Right lobe of liver (tissue), 6 donors: ENCODE measurements around the gene RCC2. TPM values are rescaled to one million over a fixed set of nuclear protein-coding genes. Genes with fewer than 3 reads are reported as not detected.

Source experiments
- ATAC-seq, 4 donors: fragments of 200-7000 bp; cut with Tn5 transposase; one replicate each; pipeline ENCODE4 v1.9.1; 2020; ENCODE audit warnings: mild to moderate bottlenecking in 4 of 4, moderate library complexity in 4 of 4
- DNase-seq, 3 donors: peaks; one replicate each; pipeline ENCODE4 v3.0.0-alpha.2; 2020
- H3K27ac ChIP-seq, 3 donors: fragments of 200-600 bp; one replicate each; pipeline ENCODE4 v1.8.0; 2022
- H3K27me3 ChIP-seq, 2 donors: fragments of 200-600 bp; one replicate each; pipeline ENCODE4 v1.8.0; 2022
- H3K36me3 ChIP-seq, 4 donors: fragments of 200-600 bp; sonication (generic) in 1 of 4; one replicate each; pipeline versions ENCODE4 v1.5.1 to v1.8.0; 2017 to 2022; ENCODE audit warnings: control low read depth in 1 of 4
- H3K4me1 ChIP-seq, 4 donors: fragments of 200-600 bp; sonication (generic) in 1 of 4; one replicate each; pipeline versions ENCODE4 v1.5.1 to v1.8.0; 2017 to 2022; ENCODE audit warnings: control low read depth in 1 of 4
- H3K4me3 ChIP-seq, 3 donors: fragments of 200-600 bp; one replicate each; pipeline ENCODE4 v1.8.0; 2022
- H3K9me3 ChIP-seq, 4 donors: fragments of 200-600 bp; sonication (generic) in 1 of 4; one replicate each; pipeline versions ENCODE4 v1.5.1 to v1.8.0; 2017 to 2022; ENCODE audit warnings: control low read depth in 1 of 4
- CTCF ChIP-seq, 4 donors: fragments of 200-600 bp in 3 of 4; fragments of 450-650 bp in 1 of 4; IDR thresholded peaks; one replicate each; pipeline versions ENCODE4 v1.5.1 to v1.8.0; 2016 to 2022; ENCODE audit warnings: antibody characterized with exemption in 4 of 4, mild to moderate bottlenecking in 2 of 4
- POLR2A ChIP-seq: fragments of 450-650 bp; IDR thresholded peaks from one replicate; pipeline ENCODE4 v1.6.1; 2017; ENCODE audit warnings: antibody characterized with exemption, mild to moderate bottlenecking
- WGBS: methylation state at CpG from one replicate; pipeline ENCODE4 v1.1.6; 2018; ENCODE audit warnings: low coverage, low lambda C conversion rate; ENCODE audit not compliant: insufficient coverage; ENCODE audit errors: missing lambda C conversion rate; 5-methylcytosine and 5-hydroxymethylcytosine counted together
- intact Hi-C, 2 donors: fragments of 100-400 bp; cut with DNase I; formaldehyde crosslinking; loops; one replicate each; pipeline versions ENCODE4 v1.11.2 to v1.14.1; 2022
- total RNA-seq, 6 experiments: library from RNA; depleted of rRNA in 2 of 6; stranded (reverse); fragments of >200 nt in 2 of 6; fragmentation: NEBNext Ultra II Directional in 3 of 6; extraction: Animal tissue kit (Norgen Biotek cat#: 25700) in 3 of 6; gene quantifications; one replicate each; pipeline versions ENCODE4 v1.1.0 to v1.2.4, GENCODE V29; 2016 to 2023
- donor health status: DM: no; HTN: yes; CAD: no.
- donor health status: DM: no; HTN: no; CAD: no.
- donor health status: DM: no; HTN: no; CAD: no.
- donor health status: DM: no; HTN: yes; CAD: no.
- donor health status: DM: no; HTN: yes; CAD: no.

RCC2 gene
- total RNA-seq, 6 experiments from 2014 or later = 7.7 to 15.6 (median 11.6) TPM

GRCh38 chr1:17363771-17364170 is 75.7 kb downstream of the RCC2 start:
- TF ChIP-seq POLR2A (no peak), CTCF (IDR thresholded peaks at IDR 0.05) (no peak)
- ATAC-seq (no peak), DNase-seq (no peak)
- H3K9me3 ChIP-seq = no peaks in the 10 kb centered on the region
- no peak overlapping the region for H3K4me3 ChIP-seq
- no peaks in the 10 kb centered on the region for H3K27me3 ChIP-seq
- no peak overlapping the region for H3K27ac ChIP-seq
- no peaks in the 10 kb centered on the region for H3K36me3 ChIP-seq
- 53% methylated on average over 1 of the region's 4 CpGs for WGBS
- intact Hi-C loops = no loop called here
- H3K4me1 ChIP-seq = no peaks in the 10 kb centered on the region

- DNase-seq = no peak
- Histone ChIP-seq H3K27ac (no peak overlapping the region), H3K4me3 (no peak overlapping the region), H3K4me1 (no peaks in the 10 kb centered on the region), H3K9me3 (no peaks in the 10 kb centered on the region), H3K36me3 (no peaks in the 10 kb centered on the region), H3K27me3 (no peaks in the 10 kb centered on the region)
- ATAC-seq = no peak
- intact Hi-C loops = no loop called here
- TF ChIP-seq CTCF (IDR thresholded peaks at IDR 0.05) = no peak
- no peak for TF ChIP-seq POLR2A
- WGBS = 86% methylated on average over 1 of the region's 12 CpGs
Observed at GRCh38 chr1:17363351-17363750, 76.1 kb downstream of the RCC2 start.

- intact Hi-C loops = no loop called here
- H3K27me3 ChIP-seq = no peaks in the 10 kb centered on the region
- no peak overlapping the region for H3K27ac ChIP-seq
- H3K4me3 ChIP-seq = no peak overlapping the region
- no peaks in the 10 kb centered on the region for H3K9me3 ChIP-seq
- H3K36me3 ChIP-seq = no peaks in the 10 kb centered on the region
- no peak for ATAC-seq
- WGBS = 70% methylated on average over 1 of the region's 4 CpGs
- DNase-seq = no peak
- no peaks in the 10 kb centered on the region for H3K4me1 ChIP-seq
- TF ChIP-seq POLR2A (no peak), CTCF (IDR thresholded peaks at IDR 0.05) (no peak)
Observed at GRCh38 chr1:17361687-17362086, 77.8 kb downstream of the RCC2 start.

- H3K27ac ChIP-seq = no peak overlapping the region
- no peaks in the 10 kb centered on the region for H3K4me1 ChIP-seq
- 78% methylated on average over 8 of the region's 11 CpGs for WGBS
- H3K36me3 ChIP-seq = no peaks in the 10 kb centered on the region
- no peaks in the 10 kb centered on the region for H3K27me3 ChIP-seq
- ATAC-seq (no peak), DNase-seq (no peak)
- H3K9me3 ChIP-seq = no peaks in the 10 kb centered on the region
- intact Hi-C loops = no loop called here
- H3K4me3 ChIP-seq = no peak overlapping the region
- no peak for TF ChIP-seq CTCF (IDR thresholded peaks at IDR 0.05)
- TF ChIP-seq POLR2A = no peak
Observed at GRCh38 chr1:17360272-17360956, 79.1 kb downstream of the RCC2 start.
